Activated T-cell treated with anti-CD3 and anti-CD28 coated beads, Interleukin-2, amount 50 U/mL, for 48 hours (primary cell): ENCODE measurements around the gene PCSK1.
"Not testable (repeated sequence)": the region's sequence is repeated elsewhere in the genome, so short reads cannot be mapped to it uniquely, and the experiment has no call there.

ENCODE experiments used
- DNase-seq, 2 experiments: peaks; one replicate each; pipeline ENCODE4 v3.0.0-alpha.2; 2020

PCSK1 gene

DNA sequence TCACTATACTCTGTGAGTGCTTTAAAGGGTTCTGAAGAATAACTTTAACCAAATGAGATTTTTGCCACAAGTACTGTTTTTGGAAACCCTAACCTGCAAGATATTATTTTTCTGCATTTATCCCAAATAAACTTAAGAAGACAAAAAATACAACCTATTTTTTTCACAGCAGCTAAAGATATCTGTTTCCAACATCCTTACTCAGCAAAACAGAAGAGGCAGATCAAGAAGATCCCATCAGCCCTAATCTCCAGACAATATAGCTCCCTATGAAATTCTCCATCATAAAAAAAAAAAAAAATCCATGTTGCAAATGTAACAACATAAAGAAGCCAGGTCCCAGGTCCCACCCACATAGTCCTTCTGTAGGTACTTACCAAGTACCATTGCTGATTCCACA, 7.6 kb downstream of the PCSK1 start:
- DNase-seq = no peak

DNA sequence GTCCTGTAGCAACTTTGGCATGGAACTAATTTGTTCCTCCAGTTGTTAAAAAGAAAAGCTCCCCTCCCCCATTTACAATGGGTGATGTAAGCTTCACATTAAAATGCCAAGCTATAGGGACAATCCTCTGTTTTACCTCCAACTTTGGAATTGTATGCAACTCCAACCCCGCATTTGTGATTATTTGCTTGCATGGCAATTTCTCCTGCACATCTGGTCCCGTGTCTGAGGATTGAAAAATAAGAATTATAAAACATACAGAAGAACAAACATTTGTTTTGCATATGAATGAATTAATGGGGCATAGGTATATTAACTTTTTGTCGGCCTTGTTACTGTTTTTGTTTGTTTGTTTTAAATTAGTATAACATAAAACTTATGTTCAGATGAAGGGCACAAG, 17.2 kb downstream of the PCSK1 start:
- no peak for DNase-seq

DNA sequence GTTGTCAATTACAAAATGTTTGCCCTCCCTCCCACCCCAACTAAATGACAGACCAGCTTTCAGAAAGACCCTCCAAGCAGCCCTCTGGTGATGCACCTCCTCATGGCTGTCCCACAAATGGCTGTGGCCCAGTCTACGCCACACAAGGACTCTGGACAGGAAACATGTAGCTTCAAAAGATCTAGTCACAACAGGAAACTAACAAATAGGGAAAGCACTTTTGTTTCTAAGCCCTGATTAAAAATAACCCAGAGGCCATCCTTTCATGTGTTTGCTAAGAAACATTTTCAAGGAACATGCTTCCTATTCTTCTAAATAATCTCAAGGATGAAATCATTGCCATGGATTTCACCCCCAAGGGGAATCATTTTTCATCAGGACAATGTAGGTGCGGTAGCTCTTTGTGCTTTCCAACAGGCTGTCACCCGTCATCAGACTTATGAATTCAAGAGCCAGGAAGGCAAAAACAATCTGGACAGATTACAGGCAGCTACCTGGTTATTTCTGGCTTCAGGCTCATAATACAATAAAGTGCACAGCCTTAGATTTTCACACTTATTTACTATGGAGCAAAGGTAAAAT, 20.1 kb downstream of the PCSK1 start:
- DNase-seq = no peak

DNA sequence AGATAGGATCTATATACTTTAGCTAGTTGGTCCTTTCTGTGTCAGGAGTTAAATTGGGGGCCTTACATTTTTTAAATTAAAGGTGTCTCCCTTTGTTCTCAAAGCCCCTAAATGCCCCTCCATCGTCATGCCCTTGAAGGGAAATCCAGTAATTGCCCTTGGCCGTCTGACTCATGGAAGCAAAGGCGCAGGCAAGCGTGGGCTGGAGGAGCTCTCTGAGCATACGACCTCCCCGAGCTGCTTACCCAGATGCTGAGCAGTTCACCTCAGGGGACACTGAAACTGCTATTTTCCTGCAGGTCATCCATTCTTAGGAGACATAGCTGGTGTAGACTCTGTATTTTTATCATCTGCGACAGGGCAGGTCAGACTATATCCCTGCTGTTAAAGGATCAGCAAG, 23.0 kb downstream of the PCSK1 start:
- DNase-seq = no peak

DNA sequence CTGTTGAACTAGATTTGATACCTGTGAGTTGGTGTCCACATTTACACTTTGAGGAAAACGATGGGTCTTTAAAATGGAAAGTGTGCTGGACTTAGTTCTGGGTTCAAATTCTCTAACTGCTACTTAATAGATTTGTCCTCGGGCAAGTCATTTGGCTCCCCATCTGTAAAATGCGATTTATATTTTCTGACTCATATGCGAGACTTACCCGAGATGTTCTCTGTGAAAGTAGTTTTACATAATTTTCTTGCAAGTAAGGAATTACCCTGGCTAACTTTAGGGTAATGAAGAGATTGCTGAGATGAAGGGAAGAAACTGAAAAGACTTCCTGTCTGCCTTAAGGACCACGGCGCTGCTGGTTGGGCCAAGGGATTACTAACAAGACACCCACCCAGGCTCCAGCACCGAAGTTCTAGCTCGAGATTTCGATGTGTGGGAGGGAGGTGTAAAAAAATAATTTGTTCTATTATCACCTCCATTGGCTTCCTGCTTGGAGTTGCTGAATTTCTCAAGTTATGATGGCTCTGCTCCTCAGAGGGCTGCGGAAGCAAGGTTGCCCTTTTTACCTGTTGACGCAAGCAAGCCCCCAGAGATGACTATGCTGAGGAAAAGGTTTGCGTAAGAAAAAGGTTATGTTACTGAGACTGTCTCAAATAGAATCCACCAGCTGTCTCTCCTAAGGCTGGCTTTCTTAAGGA, 24.1 kb downstream of the PCSK1 start:
- DNase-seq = no peak

DNA sequence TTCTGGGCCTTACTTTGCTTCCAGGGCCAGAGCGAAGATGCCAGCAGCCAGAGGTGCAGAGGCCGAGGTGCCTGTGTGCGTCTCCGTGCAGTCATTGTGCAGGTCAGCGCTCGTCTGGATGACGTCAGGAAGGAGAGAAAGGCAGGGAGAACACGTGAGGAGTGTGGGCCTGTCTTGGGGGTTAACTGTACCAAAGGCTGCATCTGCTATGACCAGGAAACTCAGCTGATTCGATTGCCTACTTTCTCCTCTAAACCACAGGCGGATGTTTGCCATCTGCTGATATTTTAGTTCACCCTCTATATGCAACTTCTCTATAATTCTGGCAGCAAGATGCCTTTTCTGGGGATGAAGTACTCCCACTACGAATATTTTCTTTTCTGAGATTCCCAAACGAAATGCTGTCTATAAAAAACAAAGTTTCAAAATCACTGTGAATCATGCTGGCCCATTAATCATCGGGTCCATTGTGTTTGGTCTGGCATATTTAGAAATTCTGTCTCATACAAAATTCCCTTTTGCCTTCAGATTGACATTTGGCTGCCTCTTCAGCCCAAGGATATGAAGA, 24.8 kb downstream of the PCSK1 start:
- DNase-seq = no peak

DNA sequence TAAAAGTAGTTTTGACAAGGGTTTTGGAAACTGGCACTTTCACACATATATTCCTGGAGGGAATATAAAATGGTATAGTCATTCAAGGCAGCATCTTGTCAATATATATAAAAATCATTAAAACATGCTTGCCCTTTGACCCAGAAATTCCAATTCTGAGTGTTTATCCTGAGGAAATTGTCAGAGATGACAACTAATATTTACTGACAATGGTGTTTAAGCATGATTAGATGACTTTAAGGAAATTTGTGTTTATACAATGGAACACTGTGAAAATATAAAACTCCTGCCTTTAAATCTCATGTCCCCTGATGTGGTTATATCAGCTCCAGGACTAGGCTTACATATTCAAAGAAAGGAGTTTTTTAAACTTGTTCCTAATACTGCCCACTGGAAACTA, 25.6 kb downstream of the PCSK1 start:
- DNase-seq = no peak

DNA sequence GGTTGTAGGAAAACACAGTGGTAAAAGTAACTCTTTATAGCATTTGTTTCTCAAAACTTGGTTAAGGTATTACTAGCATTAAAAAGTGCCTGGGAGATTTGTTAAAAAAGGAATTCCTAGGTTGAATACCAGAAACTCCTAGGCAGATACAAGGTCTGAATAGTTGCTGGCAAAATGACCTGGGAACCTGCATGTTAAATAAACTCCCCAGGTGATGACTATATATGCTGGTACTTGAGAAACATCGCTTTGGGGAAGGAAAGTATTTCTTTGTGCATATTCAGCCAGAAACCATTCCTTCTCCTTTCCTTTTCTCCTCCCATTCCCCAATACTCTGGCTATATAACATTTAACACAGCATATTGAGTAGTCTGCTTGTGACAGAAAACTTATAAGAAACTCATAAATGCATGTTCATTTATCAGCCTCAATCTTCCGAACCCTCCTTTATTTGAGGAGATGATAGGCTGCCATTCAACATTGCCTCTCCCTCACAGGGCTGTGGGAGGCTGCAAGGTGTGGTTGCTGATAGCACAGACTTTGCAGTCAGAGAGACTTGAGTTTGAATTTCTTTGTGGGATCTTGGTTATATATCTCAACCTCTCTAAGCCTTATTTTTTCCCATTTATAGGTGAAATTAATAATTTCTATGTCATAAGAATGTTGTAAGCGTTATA, 28.7 kb downstream of the PCSK1 start:
- DNase-seq = no peak

DNA sequence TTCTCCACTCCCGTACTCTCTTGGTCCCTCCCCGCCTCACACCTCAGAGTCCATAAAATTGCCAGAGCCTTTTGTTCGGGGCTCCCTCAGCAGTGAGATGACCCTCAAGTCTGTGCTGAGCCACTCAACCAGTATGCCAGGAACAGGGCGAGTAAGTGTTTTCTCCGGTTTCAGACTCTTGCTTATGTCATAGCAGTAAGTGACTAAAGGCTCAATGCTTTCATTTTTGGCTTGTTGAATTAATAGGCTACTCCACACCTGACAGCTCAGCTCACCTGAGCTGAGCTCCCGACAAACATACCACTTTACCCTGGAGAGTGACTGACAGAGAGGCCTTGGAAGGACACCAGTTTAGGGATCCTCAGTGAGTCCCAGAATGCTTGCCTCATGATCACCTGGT, 30.5 kb downstream of the PCSK1 start:
- DNase-seq = no peak

DNA sequence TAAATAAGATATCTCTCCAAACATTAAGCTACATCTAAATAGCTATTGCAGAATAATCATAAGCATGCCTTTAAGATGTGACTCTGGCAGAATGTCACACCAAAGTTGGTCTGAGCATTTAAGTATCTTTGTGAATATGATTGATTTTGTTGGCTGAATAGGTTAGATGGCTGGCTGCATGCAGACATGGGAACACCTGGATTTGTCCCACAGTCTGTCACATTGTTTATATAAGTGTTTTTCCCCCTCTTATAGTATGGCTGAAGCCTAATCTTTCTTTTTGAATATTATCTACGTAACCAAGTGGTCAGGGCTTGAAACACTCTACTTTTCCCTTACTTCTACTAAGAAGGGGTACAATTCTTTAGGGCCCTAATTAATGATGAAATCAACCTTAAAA, 36.2 kb downstream of the PCSK1 start:
- no peak for DNase-seq

DNA sequence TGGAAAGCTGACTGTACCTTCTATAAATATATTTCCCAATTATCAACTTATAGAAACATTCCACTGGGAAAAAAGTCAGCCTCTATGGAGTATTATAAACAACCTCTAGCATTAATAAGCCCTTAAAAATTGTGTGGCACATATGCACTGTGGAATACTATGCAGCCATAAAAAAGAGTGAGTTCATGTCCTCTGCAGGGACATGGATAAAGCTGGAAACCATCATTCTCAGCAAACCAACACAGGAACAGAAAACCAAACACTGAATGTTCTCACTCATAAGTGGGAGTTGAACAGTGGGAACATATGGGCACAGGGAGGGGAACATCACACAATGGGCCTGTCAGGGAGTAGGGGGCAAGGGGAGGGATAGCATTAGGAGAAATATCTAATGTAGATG, 37.8 kb downstream of the PCSK1 start:
- not testable (repeated sequence) for DNase-seq

DNA sequence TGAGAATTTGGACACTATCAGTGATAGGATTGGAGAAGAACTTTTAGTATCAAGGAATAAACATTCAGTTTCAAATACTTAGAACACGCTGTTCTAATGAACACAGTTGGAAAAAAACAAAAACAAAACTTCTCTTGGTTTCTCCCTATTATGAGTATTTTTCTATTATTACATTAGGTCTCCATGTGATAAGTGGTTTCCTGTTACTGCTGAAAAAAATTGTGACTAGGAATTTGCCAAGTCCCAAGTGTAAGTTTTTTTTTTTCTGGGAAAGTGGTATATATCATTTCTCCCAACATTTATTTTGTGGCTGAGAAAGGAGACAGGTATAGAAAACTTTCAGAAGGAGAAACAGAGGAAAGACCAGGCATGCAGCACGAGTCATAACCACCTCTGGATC, 41.1 kb downstream of the PCSK1 start:
- DNase-seq = no peak

DNA sequence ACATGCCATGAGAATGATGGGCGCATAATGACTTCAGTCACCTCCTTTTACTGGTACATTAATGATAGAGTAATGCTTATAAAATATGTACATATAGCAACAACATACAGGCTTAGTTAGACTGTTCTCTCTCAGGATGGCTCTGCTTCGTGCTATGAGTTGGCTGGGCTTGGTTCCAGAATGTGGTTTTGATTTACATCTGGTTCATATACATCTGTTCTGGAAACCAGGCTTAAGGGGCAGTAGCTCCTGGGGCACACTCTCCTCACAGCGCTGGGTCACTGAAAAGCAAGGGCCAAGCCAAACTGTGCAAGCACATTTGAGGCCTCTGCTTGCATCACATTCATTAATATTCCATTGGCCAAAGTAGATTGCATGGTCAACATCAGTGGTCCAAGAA, 44.9 kb downstream of the PCSK1 start:
- no peak for DNase-seq

DNA sequence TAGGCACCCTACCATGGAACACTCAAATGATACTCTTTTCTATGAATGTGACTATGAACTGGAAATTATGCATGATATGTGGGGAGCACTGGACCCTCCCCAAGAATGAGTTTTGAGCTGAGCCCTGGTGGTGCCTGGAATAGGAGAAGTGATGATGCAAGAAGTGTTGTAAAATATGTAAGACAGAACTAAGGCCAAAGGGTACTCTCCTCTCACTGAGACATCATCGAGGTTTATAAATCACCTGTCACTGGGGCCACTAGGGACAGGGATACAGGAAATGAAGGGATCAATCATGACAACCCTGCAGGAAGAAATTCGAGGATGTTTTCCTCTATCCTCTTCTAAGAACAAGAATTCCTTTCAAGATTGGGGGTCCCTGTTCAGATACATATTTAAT, 45.4 kb downstream of the PCSK1 start:
- DNase-seq = no peak

DNA sequence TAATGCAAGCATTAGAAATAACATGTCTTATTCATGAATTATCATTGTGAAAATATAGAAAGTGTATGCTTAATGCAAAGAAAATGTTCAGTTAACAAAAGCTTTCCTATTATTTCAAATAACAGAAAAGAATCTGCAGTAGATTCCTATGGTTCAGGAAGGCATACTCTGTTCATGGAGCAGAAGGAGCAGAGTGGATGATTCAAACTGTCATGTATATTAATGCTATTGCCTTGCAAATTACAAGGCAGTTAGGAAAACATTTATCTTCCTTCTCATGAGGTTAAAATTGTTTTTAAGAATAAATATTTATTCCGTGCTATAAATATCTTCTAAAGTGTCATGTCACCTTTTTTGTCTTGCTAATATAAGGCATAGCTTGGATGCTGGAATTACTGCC, 47.5 kb downstream of the PCSK1 start:
- no peak for DNase-seq

DNA sequence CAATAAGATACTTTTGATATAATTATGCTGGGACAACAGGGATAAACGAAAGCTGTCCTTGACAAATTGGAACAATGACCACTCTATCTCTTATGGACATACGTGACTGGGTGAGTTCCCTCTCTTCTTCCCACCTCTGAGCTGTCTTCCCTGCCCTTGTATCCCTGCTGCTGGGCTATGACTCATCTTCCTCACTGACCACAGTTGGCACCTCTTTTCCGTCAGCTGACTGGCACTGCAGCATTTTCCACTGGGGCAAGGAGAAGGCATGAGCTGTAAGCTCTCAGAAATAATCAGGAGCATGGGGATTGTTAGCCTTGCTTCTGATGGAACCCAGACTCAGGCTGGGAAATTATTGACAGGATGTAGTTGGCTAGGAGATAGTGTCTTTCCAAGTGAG, 48.7 kb downstream of the PCSK1 start:
- DNase-seq = no peak

DNA sequence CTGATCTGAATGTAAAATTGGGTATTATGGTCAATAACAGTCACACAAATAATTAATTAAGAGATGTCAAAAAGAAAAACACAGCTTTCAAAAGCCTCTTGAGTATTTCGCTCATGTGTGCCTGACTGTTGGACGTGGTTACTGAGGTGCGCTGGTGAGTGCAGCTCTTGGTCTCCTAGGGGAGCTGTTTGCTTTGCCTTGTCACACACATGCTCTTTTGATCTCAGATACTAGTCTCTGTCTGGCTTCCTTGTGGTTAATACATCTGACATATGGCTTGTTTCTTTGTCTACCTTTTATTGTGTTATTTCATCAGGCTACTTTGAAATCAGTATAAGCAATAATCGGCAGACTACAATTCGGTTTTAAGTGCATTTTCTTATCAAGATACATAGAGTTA, 51.5 kb downstream of the PCSK1 start:
- no peak for DNase-seq

DNA sequence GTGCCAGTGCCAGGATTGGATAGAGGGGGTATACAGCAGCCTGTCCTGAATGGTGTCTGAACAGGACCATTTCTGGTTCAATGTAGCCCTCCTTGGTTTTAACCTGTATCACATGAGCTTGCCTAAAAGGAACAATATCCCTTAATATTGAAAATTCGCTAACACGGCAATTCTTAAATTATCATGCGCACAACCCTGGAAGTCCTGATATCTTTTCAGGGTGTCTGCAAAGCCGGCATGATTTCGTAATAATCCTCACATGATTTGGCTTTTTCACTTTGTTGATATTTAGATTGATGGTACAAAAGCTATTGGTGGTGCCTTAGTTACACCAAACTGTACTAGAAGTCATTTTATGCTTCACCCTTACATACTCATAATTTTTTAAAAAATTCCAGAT, 53.2 kb downstream of the PCSK1 start:
- no peak for DNase-seq

DNA sequence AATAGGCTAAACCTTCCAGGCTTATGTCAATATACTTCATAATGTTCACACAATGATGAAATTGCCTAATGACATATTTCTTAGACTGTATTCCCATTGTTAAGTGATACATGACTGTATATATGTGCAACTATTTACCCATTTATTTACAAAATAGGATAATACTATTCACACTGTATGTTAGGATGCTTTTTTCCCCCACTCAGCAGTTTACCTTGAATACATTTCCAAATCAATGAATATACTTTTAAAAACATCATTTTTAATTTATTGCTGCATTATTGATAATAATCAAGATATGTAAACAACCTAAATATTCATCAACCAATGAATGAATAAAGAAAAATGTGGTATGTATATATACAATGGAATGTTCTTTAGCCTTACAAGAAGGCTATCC, 55.5 kb downstream of the PCSK1 start:
- DNase-seq = no peak

DNA sequence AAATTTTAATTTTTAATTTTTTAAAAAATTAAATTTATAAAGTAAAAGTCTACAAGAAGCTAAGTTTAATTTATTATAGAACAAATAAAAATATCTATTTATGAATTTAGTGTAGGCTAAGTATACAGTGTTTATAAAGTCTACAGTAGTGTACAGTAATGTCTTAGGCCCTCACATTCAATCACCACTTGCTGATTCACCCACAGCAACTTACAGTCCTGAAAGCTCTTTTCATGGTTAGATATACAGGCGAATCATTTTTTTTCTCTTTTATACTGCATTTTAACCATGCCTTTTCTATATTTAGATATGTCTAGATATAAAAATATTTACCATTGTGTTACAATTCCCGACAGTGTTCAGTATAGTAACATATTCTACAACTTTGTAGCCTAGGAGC, 55.9 kb downstream of the PCSK1 start:
- DNase-seq = no peak

DNA sequence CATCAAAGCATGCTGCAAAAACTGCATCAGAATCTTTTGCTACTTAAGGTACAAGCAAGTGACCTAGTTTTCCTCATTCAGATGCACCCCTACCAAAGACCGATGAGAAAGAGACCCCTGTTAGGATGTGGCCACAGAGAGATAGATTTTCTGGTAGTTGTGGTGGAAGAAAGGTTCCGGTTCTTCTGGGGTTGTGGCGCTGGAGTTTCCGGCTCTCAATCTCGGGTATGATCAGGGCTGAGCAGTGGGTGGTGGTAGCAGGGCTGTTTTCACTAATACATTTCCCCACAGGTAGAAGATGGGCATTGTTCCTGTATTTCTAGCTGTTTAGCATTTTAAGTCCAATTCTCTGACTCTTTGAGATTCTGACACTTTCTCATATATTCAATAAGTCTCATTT, 58.4 kb downstream of the PCSK1 start:
- DNase-seq = no peak

DNA sequence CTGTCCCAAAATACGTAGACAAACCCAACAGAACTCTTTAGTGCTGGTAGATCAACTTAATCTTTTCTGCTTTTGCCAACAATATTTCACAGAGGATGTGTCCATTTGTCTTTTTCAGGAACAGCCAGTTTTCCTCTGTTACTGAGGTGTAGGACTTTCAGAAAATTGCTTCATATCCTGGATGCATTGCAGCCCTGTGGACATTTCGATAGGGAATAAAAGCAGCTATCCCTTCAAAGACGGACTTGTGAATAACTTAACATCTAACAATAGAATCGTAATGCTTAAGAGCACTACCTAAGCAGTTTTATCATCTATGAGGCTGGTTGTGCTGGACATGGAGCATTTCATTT, 59.7 kb downstream of the PCSK1 start:
- no peak for DNase-seq

DNA sequence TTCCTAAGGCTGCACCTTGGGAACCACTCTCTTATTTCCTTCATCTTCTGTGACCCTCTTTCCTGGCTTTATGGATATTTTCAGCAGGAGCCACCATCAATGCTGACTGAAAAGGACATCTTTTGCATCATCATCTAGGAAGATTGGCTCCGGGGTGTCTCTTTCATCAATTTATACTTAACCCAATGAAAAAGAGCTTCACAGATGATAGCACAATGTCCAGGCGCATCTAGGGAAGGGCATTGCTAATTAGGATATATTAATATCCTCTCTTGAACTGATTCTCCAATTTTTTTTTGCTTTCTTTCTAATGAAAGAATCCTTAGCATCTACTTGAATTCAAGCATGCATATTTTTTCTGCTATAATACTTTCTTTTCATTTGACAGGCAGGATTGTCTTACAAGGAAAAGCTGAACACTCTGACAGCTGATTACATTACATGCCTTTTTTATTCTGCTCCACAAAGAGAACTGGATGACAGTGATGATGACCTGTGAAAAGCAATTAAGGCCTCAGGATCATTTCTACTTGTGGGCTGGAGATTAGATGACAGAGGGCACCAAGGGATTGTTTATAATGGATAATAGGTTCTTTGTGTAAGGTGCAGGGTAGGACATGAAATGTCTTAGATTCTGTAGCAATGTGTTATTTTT, 60.2 kb downstream of the PCSK1 start:
- DNase-seq = no peak

DNA sequence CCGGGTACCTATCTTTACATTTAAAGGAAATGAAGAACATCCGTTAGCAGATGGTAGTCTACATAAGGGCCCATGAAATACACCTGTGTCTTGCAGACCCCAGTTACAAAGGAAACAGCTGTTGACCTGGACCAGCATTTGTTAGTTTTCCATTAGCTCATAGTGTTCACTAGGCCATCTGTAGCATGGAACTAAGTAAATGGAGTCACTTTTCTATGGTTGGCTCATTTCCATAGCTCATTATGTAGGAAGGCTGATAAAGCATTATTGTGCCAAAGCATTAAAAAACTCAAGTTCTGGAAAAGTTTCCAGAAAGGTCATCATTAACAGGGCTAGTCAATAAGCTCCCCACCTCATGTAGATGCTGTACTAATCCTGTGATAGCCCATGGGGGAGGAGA, 62.1 kb downstream of the PCSK1 start:
- no peak for DNase-seq
